HCEC 1CT (cell line): Measurements from ENCODE around the gene CYREN.

ENCODE experiments used
- DNase-seq: peaks from one replicate; pipeline ENCODE4 v3.0.0-alpha.2; 2017

The CYREN gene

DNA sequence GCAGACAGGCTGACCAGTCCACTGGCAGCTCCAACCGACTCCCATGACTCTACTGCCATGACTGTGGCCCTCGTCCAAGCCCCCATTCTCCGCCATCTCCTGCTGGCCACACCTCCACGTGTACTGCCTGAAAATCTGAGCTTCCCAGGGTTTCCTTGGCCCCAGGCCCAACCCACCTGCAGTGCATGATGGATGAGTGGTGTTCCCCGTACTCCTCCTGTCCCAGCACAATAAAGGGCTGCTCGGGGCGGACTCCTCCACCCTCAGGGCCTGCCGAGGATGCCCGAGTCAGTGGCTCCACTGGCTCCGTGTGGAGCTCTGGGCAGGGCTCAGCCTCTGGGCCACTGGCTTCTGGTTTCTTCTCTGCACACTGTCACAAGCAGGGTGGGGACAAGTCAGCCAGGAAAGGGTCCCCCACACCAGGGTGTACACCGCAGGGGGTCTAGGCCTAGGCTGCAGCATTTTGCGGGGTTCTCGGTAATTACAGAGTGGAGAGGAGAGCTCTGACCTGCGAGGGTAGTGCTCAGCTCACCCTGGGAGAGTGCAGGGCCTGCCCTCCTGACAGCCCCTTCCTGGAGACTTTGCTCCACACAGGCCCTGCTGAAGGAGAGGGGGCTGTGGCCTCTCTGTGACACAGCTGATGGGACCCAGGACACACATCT lies 25.6 kb upstream of the CYREN start:
- no peak for DNase-seq

GRCh38 chr7:135195156-135195555 lies 24.6 kb upstream of the CYREN start:
- DNase-seq = no peak

DNA sequence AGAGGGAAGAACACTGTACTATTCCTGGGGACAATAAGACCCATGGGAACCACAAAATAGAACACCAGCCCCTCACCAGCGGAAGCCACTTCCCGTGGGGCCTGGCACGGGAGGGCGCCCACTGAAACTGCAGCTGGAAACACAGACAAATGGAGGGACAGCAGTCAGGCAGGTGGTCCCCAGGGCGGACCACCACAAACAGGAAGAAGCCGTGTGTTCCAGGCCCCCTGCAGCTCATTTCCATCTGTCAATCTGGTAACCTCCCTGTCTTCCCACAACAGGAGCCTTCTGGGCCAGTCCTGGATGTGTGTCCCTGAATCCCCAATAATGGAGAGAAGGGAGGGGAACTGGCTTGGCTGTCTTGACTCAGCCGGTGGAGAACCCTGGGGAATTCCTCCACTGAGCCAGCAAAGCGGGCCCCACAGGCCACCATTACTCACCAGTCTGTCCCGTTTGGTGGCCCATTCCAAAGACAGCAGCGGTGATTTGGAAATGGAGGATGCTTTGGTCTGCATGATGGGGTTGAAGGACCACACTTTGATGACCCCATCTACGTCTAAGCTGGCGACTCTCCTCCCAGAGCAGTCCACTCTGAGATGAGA lies 24.1 kb upstream of the CYREN start:
- DNase-seq = no peak

GRCh38 chr7:135193615-135194081 lies 23.1 kb upstream of the CYREN start:
- DNase-seq = peak; percentile 56

- no peak for DNase-seq
Observed at GRCh38 chr7:135192914-135193536, 22.5 kb upstream of the CYREN start.

- no peak for DNase-seq
Observed at GRCh38 chr7:135190703-135191102, 20.2 kb upstream of the CYREN start.

DNA sequence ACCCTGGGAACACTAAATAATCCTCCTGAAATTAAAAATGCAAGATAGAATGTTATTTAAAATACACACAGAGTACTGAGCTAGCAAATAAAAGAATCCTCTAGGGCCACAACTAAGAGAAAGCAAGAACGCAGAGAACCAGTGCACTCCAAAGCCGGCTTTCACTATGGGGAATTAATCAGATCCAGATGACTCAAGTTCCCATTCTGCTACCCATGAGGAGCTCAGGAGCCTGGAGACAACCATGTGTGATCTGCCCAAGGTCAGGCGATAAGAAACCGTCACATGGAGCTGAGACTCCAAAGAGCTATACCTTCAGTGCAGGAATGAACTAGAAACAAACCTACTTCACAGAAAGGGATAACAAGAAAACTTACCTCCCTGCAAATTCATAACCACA lies 19.5 kb upstream of the CYREN start:
- no peak for DNase-seq

GRCh38 chr7:135189221-135189662 lies 18.7 kb upstream of the CYREN start:
- no peak for DNase-seq

DNA sequence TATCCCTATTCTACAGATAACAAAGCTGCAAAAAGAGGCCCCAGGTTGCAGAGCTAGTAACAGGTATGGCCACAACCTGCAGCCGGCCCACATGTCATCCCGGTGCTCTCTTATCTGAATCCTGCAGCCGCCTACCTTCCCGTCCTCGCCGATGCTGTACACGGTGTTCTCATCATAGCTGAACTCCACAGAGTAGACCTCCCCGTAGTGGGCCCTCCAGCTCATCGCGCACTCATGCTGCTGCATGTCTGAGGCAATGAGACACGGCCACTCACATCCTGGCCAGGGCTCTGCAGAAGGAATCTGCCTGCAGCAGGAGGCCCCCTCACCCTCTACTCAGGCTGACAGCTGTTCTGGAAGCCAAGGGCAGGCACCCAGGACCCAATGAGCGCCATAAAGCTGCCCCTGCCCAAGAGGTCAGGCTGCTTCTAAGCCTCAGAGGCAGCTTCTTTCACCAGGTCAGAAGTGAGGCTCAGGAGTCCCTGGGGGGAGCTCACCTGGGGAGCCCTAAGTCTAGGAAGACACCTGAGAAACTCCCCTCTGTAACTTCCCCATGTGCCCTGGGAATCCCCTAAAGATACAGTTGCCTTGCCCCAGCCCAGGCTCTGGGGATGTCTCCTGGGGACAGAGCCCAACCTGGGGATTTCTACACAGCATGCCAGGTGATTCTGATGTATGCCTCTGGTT lies 17.9 kb upstream of the CYREN start:
- DNase-seq = peak; percentile 14

GRCh38 chr7:135186841-135187253 lies 16.3 kb upstream of the CYREN start:
- DNase-seq = no peak

DNA sequence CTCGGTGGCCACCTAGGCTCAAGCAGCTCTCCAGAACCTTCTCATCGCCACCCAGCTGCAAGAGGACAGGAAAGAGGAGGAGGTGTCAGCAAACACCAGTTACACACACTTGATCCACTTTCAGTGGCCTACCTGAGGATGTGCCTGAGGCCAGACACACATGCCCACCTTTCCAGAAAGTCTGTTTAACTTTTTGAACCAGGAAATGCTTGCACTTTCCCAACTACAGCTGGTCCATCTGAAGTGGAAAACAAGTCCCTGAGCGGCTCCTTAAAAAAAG lies 15.7 kb upstream of the CYREN start:
- DNase-seq = no peak

DNA sequence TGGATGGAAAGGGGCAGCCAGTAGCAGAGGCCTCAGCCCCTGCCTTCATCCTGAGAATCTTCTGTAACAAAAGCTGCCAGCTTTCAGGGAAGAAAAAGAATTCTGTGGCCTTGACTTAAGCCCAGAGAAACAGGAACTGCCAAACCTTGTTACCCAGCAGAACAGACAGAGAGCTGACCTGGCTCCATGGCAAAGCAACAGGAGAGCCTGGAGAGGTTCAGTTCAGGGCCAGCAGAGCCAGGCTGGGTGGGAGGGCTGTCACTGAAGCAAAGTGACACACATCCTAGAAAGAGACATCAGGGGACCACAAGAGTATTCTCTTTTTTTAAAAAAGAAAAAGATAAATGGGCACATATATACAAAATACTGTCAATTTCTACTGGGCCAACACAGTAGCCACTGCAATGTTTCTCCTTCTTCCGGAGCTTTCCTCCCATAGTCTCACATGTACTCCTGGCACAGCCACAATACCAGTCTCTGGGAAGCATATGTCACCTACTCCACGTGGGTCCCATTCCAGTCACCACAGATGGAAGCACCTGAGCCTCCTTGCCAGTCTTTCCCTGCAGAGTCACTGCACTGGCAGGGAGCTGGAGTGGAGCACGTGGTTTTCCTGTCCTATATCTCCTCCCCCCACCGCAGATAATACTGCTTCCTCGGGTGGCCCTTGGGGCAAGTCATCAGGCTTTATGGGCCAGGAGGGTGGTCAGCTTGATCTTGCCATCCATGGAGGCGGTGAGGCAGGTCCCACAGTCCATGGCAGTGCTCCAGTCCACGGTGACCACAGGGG lies 15.2 kb upstream of the CYREN start:
- no peak for DNase-seq

DNA sequence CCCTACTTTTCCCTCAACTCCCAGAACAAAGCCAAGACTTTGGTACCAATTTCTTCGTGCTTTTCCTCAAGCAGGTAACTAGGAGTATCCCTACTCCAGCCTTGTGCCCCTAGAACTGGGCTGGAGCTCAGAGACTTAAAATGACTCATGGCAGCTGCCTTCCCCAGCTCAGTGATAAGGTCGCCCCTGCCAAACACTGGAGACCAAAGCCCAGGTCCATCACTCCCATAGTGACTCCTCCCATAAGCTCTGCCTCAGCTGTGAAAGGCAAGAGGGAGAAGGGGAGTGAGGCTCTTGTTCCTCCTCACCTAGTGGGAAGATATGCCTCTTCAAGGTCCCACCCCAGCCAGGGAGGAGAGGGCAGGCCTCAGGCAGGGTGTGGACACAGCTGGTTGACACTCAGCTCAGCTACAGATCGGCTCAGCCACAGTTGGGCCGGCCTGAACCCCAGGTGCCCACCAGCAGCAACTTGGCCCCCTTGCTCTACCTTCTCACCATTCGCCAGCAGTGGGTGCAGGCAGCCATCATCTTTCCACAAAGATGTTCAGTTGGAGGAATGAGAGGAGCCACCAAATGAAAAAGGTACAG lies 13.8 kb upstream of the CYREN start:
- no peak for DNase-seq

- no peak for DNase-seq
Observed at GRCh38 chr7:135183478-135183877, 13.0 kb upstream of the CYREN start.

DNA sequence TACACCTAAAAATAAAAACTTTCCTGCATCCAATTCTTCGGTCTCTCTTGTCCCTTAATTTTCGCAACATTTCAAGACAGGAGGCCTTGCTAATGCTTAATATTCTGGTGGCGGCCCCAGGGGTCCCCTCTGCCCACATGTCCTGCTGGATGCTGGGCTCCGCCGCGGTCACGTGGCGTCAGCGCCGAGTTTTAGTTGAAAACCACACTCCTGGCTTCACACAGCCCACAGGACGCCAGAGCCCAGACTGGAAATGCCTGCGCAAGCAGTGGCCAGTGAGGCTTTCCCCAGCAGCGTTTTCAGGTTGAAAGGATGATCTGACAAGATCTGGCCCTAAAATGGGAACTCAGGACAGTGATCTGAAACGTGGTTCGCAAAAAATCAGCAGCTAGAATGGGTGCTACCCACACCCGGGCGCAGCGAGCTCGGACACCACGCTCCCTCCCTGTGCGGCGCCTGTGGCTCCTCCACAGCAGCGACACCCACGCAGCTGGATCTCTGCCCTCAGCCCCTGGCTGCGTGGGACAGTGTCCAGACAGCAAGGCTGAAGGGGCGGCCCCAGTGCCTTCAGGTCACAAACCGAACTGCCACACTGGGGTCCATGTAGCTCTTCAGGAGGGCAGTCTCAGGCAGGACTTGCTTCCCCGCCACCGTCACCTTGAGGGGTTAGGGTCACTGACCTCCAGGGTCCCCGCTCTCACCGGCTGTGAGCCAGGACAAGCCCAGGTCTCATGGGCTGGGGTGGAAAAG lies 11.6 kb upstream of the CYREN start:
- DNase-seq = no peak

- no peak for DNase-seq
Observed at GRCh38 chr7:135181261-135181928, 10.9 kb upstream of the CYREN start.

DNA sequence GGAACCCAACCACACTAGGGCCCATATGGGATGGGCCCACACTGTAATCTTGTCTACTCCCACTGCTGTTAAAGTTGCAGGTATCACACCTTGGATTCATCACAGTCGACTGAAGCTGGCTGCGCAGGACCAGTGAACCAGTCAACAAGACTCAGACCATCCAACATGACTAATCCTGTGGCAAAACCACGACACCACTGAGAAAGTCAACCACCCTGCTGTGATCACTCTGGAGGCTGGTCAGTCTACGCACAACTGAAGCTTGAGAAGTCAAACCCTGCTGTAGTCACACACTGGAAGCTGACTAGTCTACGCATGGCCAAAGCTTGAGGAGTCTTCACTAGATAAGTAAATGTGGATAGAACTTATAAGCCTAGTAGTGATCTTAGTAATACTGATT lies 9.6 kb upstream of the CYREN start:
- no peak for DNase-seq

GRCh38 chr7:135179321-135179925 lies 8.9 kb upstream of the CYREN start:
- DNase-seq = no peak

DNA sequence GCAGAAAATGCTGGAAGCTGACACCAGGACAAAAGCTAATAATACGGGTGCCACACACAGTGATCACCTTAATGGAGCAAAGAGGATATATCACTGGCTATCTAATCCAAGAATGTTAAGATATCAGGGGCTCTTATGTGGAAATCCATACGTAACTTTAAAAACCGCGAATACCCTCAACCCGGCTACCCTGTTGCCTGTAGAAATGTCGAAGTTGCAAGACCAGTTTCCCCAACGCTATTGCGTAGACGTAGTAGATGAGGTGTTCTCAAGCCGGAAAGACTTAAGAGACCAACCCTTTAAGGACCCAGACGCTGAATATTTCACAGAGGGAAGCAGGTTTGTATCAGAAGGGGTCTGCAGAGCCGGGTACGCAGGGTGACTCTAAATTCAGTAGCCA lies 7.9 kb upstream of the CYREN start:
- no peak for DNase-seq

- no peak for DNase-seq
Observed at GRCh38 chr7:135177028-135177696, 6.7 kb upstream of the CYREN start.
